Esophagus squamous epithelium (tissue), 5 donors: ENCODE results near the gene KRT86. TPM values are rescaled to one million over a fixed set of nuclear protein-coding genes. Genes with fewer than 3 reads are reported as not detected.

ENCODE experiments used
- DNase-seq: peaks from one replicate; lab custom pipeline; 2025; lab: John Stamatoyannopoulos, UW
- H3K27ac ChIP-seq, 4 donors: fragments of 200-600 bp; sonication (generic); one replicate each; pipeline ENCODE4 v1.5.1; 2016 to 2019; ENCODE audit warnings: mild to moderate bottlenecking in 1 of 4
- H3K27me3 ChIP-seq, 4 donors: fragments of 200-600 bp; sonication (generic); 1 replicate in 3 of 4; 2 replicates in 1 of 4; pipeline versions ENCODE4 v1.5.1 to v1.6.0; 2017 to 2021; ENCODE audit warnings: antibody characterized with exemption in 1 of 4
- H3K36me3 ChIP-seq, 3 donors: fragments of 200-600 bp; sonication (generic); one replicate each; pipeline ENCODE4 v1.5.1; 2016 to 2019
- H3K4me1 ChIP-seq, 3 donors: fragments of 200-600 bp; sonication (generic); one replicate each; pipeline ENCODE4 v1.5.1; 2017 to 2019
- H3K4me3 ChIP-seq, 4 donors: fragments of 200-600 bp; sonication (generic); 1 replicate in 3 of 4; 2 replicates in 1 of 4; pipeline ENCODE4 v1.5.1; 2016 to 2019; ENCODE audit warnings: mild to moderate bottlenecking in 2 of 4, moderate library complexity in 1 of 4
- H3K9me3 ChIP-seq, 3 donors: fragments of 200-600 bp; sonication (generic); one replicate each; pipeline ENCODE4 v1.5.1; 2016 to 2019
- CTCF ChIP-seq, 6 experiments: fragments of 450-650 bp in 4 of 6; fragments of 200-600 bp in 2 of 6; sonication (generic) in 2 of 6; IDR thresholded peaks; one replicate each; pipeline ENCODE4 v1.5.1; 2016 to 2019; ENCODE audit warnings: antibody characterized with exemption in 6 of 6, mild to moderate bottlenecking in 4 of 6, moderate library complexity in 4 of 6
- POLR2A ChIP-seq, 4 donors: fragments of 450-650 bp; IDR thresholded peaks; one replicate each; pipeline ENCODE4 v1.6.1; 2017; ENCODE audit warnings: antibody characterized with exemption in 4 of 4, mild to moderate bottlenecking in 4 of 4, moderate library complexity in 3 of 4
- WGBS, 2 donors: methylation state at CpG; one replicate each; pipeline ENCODE4 v1.1.5; 2018; 5-methylcytosine and 5-hydroxymethylcytosine counted together
- intact Hi-C: fragments of 100-400 bp; cut with DNase I; formaldehyde crosslinking; loops from one replicate; pipeline ENCODE4 v1.15.0; 2022
- total RNA-seq, 4 donors: library from RNA; depleted of rRNA; stranded (reverse); fragments of >200 nt; gene quantifications; one replicate each; pipeline ENCODE4 v1.1.0, GENCODE V29; 2016
- donor health status: DM: yes; HTN: yes; CAD: no.

The KRT86 gene
- total RNA-seq, 4 donors from 2014 or later: not detected

- H3K27ac ChIP-seq: no peak overlapping the region
- no peak overlapping the region for H3K4me3 ChIP-seq
- H3K27me3 ChIP-seq: peaks cover 0 to 76% (median 6%) of the 10 kb centered on the region in 4 donors
- peaks cover 0 to 17% (median 6%) of the 10 kb centered on the region in 3 donors for H3K4me1 ChIP-seq
- H3K9me3 ChIP-seq: no peaks in the 10 kb centered on the region
- no peaks in the 10 kb centered on the region for H3K36me3 ChIP-seq
- 86 to 95% methylated on average over 8 to 13 of the region's 14 CpGs for WGBS, 2 donors
- no peak for DNase-seq
- intact Hi-C loops: no loop called here
- TF ChIP-seq CTCF (IDR thresholded peaks at IDR 0.05) (no peak), POLR2A (IDR thresholded peaks at IDR 0.05) (no peak)
Measured at GRCh38 chr12:52253391-52254179, 20.9 kb upstream of the KRT86 start.

GRCh38 chr12:52254180-52254964, 20.1 kb upstream of the KRT86 start:
- no peak for DNase-seq
- H3K4me1 ChIP-seq: peaks cover 0 to 12% (median under 1%) of the 10 kb centered on the region in 3 donors
- TF ChIP-seq POLR2A (IDR thresholded peaks at IDR 0.05): no peak
- no peak for TF ChIP-seq CTCF (IDR thresholded peaks at IDR 0.05)
- H3K36me3 ChIP-seq: no peaks in the 10 kb centered on the region
- no peak overlapping the region for H3K27ac ChIP-seq
- whole genome bisulfite sequencing, 2 donors: 93 to 94% methylated on average over 6 to 10 of the region's 10 CpGs
- no peaks in the 10 kb centered on the region for H3K9me3 ChIP-seq
- H3K4me3 ChIP-seq: no peak overlapping the region
- intact Hi-C loops: no loop called here
- peaks cover 0 to 76% (median 9%) of the 10 kb centered on the region in 4 donors for H3K27me3 ChIP-seq

GRCh38 chr12:52254965-52255751, 19.3 kb upstream of the KRT86 start:
- no peaks in the 10 kb centered on the region for H3K9me3 ChIP-seq
- H3K4me3 ChIP-seq: no peak overlapping the region
- H3K27me3 ChIP-seq: peaks cover 0 to 76% (median 12%) of the 10 kb centered on the region in 4 donors
- H3K4me1 ChIP-seq: peaks cover 0 to 9% (median 0%) of the 10 kb centered on the region in 3 donors
- DNase-seq: no peak
- TF ChIP-seq CTCF (IDR thresholded peaks at IDR 0.05): no peak
- TF ChIP-seq POLR2A (IDR thresholded peaks at IDR 0.05): no peak
- H3K36me3 ChIP-seq: no peaks in the 10 kb centered on the region
- intact Hi-C loops: no loop called here
- H3K27ac ChIP-seq: no peak overlapping the region
- 72 to 89% methylated on average over 4 to 7 of the region's 7 CpGs for WGBS, 2 donors

- H3K27ac ChIP-seq: no peak overlapping the region
- H3K4me3 ChIP-seq: no peak overlapping the region
- H3K4me1 ChIP-seq: peaks cover 0 to 9% (median 0%) of the 10 kb centered on the region in 3 donors
- intact Hi-C loops: no loop called here
- H3K27me3 ChIP-seq: peaks cover 0 to 70% (median 12%) of the 10 kb centered on the region in 4 donors
- no peaks in the 10 kb centered on the region for H3K9me3 ChIP-seq
- no peak for TF ChIP-seq CTCF (IDR thresholded peaks at IDR 0.05)
- TF ChIP-seq POLR2A (IDR thresholded peaks at IDR 0.05): no peak
- H3K36me3 ChIP-seq: no peaks in the 10 kb centered on the region
- DNase-seq: no peak
- 83 to 92% methylated on average over 9 of the region's 9 CpGs for WGBS, 2 donors
Measured at GRCh38 chr12:52255926-52256583, 18.4 kb upstream of the KRT86 start.
